ENCODE results near the gene RNF43. TPM values are rescaled to one million over a fixed set of nuclear protein-coding genes. Genes with fewer than 3 reads are reported as not detected.

The RNF43 gene
- total and polyA plus RNA-seq, 2 of the 13 experiments (the other 11 are each of a cell fraction or from before 2014, with no cell fraction given): 31.0 to 53.4 TPM

DNA sequence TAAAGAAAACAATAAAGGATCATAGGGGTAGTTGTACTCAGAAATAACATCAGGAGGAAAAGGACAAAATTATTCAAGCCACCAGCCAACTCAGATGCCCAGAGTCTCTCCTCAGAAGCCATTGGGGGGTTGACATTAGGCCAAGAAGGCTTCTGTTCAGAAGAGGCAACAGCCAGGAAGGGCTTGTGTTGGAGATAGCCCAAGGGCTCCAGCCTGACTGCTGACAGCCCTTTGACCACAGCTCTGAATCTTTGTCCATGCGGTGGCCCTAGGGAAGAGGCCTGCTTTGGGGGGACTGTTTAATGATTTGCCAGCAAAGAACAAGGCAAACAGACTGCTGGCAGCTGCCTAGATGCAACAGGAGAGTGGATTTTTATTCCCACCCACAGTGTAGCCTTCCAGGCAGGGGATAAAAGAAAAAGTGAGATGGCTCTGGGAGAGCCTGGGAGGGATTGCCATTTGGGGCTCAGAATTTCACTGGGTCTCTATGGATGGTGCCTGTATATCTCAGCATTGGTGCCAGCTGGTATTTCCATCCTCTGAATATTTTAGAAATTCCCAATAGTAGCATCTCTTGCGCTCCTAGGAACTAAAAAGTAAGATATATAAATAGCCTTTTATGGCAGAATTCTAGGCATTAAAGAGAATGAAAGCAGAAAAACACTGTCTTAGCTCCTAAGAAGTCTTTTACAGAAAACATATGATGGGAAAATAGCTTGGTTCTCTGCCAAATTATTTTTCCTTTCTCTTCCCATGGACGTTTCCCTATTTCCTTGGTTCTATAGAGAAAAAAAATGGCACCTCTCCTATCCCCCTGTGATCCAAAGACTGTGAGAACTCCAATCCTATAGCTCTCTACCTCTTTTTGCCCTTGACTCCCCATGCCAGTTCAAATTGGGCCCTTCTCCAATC lies 36.0 kb downstream of the RNF43 start (continued):
- TF ChIP-seq ATRX (CRISPR knock-in tag; IDR thresholded peaks at IDR 0.05; ENCODE audit: borderline replicate concordance) (no peak), ZNF337 (CRISPR knock-in tag; IDR thresholded peaks at IDR 0.05; ENCODE audit: borderline replicate concordance, low read depth) (0 out of 2 replicates have a peak, but pooled peaks have one; percentile 35), SIN3B (IDR thresholded peaks at IDR 0.05; ENCODE audit: low read length) (no peak), TBX3 (IDR thresholded peaks at IDR 0.05; ENCODE audit: borderline replicate concordance) (no peak; the same call in 1 of the 2 replicates), RARA (CRISPR knock-in tag; IDR thresholded peaks at IDR 0.05) (peak; percentile 87), ZNF264 (CRISPR knock-in tag; IDR thresholded peaks at IDR 0.05) (peak; percentile 90), ZNF101 (CRISPR knock-in tag; IDR thresholded peaks at IDR 0.05; ENCODE audit: borderline replicate concordance, low read depth) (no peak), GATAD1 (CRISPR knock-in tag; IDR thresholded peaks at IDR 0.05) (peak; percentile 75), DPF2 (CRISPR knock-in tag; IDR thresholded peaks at IDR 0.05; ENCODE audit: borderline replicate concordance, low read depth) (peak; percentile 77; the same call in 1 of the 2 replicates), ZIK1 (CRISPR knock-in tag; IDR thresholded peaks at IDR 0.05; ENCODE audit: borderline replicate concordance, low read depth) (no peak), IKZF4 (CRISPR knock-in tag; IDR thresholded peaks at IDR 0.05; ENCODE audit: borderline replicate concordance, low read depth, not compliant biosample characterization) (no peak), ZNF224 (CRISPR knock-in tag; IDR thresholded peaks at IDR 0.05) (peak; percentile 74; the same call in 1 of the 2 replicates), GATA4 (IDR thresholded peaks at IDR 0.05; ENCODE audit: borderline replicate concordance, low read depth) (peak; percentile 75; the same call in 1 of the 2 replicates), ZBTB1 (CRISPR knock-in tag; IDR thresholded peaks at IDR 0.05; ENCODE audit: borderline replicate concordance) (no peak), ZSCAN31 (CRISPR knock-in tag; IDR thresholded peaks at IDR 0.05; ENCODE audit: low read depth) (peak; percentile 97), TSC22D2 (CRISPR knock-in tag; IDR thresholded peaks at IDR 0.05; ENCODE audit: borderline replicate concordance) (peak; percentile 76; the same call in 1 of the 2 replicates), JDP2 (CRISPR knock-in tag; IDR thresholded peaks at IDR 0.05; ENCODE audit: borderline replicate concordance) (no peak)
- TF ChIP-seq, protein P1, sequence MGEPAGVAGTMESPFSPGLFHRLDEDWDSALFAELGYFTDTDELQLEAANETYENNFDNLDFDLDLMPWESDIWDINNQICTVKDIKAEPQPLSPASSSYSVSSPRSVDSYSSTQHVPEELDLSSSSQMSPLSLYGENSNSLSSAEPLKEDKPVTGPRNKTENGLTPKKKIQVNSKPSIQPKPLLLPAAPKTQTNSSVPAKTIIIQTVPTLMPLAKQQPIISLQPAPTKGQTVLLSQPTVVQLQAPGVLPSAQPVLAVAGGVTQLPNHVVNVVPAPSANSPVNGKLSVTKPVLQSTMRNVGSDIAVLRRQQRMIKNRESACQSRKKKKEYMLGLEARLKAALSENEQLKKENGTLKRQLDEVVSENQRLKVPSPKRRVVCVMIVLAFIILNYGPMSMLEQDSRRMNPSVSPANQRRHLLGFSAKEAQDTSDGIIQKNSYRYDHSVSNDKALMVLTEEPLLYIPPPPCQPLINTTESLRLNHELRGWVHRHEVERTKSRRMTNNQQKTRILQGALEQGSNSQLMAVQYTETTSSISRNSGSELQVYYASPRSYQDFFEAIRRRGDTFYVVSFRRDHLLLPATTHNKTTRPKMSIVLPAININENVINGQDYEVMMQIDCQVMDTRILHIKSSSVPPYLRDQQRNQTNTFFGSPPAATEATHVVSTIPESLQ (CRISPR knock-in tag; conservative IDR thresholded peaks at IDR 0.05): no peak; the same call in 1 of the 2 replicates
- TF ChIP-seq, protein P2, sequence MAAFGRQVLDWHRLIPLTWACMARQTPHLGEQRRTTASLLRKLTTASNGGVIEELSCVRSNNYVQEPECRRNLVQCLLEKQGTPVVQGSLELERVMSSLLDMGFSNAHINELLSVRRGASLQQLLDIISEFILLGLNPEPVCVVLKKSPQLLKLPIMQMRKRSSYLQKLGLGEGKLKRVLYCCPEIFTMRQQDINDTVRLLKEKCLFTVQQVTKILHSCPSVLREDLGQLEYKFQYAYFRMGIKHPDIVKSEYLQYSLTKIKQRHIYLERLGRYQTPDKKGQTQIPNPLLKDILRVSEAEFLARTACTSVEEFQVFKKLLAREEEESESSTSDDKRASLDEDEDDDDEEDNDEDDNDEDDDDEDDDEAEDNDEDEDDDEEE (CRISPR knock-in tag; IDR thresholded peaks at IDR 0.05): peak; percentile 86
- TF ChIP-seq, protein P3, sequence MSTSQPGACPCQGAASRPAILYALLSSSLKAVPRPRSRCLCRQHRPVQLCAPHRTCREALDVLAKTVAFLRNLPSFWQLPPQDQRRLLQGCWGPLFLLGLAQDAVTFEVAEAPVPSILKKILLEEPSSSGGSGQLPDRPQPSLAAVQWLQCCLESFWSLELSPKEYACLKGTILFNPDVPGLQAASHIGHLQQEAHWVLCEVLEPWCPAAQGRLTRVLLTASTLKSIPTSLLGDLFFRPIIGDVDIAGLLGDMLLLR (CRISPR knock-in tag; IDR thresholded peaks at IDR 0.05): no peak
- TF ChIP-seq, protein P4, sequence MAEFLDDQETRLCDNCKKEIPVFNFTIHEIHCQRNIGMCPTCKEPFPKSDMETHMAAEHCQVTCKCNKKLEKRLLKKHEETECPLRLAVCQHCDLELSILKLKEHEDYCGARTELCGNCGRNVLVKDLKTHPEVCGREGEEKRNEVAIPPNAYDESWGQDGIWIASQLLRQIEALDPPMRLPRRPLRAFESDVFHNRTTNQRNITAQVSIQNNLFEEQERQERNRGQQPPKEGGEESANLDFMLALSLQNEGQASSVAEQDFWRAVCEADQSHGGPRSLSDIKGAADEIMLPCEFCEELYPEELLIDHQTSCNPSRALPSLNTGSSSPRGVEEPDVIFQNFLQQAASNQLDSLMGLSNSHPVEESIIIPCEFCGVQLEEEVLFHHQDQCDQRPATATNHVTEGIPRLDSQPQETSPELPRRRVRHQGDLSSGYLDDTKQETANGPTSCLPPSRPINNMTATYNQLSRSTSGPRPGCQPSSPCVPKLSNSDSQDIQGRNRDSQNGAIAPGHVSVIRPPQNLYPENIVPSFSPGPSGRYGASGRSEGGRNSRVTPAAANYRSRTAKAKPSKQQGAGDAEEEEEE (CRISPR knock-in tag; IDR thresholded peaks at IDR 0.05; ENCODE audit: borderline replicate concordance): no peak
- TF ChIP-seq, protein P5, sequence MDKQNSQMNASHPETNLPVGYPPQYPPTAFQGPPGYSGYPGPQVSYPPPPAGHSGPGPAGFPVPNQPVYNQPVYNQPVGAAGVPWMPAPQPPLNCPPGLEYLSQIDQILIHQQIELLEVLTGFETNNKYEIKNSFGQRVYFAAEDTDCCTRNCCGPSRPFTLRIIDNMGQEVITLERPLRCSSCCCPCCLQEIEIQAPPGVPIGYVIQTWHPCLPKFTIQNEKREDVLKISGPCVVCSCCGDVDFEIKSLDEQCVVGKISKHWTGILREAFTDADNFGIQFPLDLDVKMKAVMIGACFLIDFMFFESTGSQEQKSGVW (CRISPR knock-in tag; IDR thresholded peaks at IDR 0.05; ENCODE audit: borderline replicate concordance): no peak
